ENCODE measurements around the gene FKBP10. TPM values are rescaled to one million over a fixed set of nuclear protein-coding genes. Genes with fewer than 3 reads are reported as not detected.
A peak's percentile ranks its signal among the peaks of the same experiment; 100 is the strongest.

Gene FKBP10
- total RNA-seq, 1 donor from 2014 or later, result 10.2 TPM

DNA sequence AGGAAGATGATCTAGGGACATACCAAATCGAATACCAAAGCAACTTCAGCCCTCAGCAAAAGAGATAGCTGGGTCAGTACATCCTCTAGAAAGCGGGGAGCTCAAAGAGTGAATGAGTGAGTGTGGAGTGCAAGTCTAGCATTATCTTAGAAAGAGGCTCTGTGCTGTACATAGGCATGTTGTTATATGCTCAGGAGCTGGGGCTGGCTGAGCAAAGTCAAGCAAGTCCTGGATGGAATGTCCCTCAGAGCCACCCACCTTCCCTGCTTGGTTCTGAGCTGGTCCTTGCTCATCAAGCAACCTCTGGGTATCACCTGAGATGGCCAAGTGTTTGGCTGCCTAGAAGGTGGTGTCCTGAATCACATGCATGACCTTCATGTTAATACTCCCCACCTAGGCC is 57.3 kb downstream of the FKBP10 start:
- ATAC-seq (no peak), DNase-seq (no peak)
- intact Hi-C loops (cut with micrococcal nuclease), result no loop called here

- ATAC-seq (peak; percentile 44), DNase-seq (no peak)
- intact Hi-C loops (cut with micrococcal nuclease), result no loop called here
These were observed 57.8 kb downstream of the FKBP10 start for GRCh38 chr17:41870627-41871026.

GRCh38 chr17:41871789-41872188 is 59.0 kb downstream of the FKBP10 start:
- no peak for DNase-seq
- intact Hi-C loops (cut with micrococcal nuclease), result no loop called here
- no peak for ATAC-seq

Other genes starting within 250 kb of the FKBP10 start
- gene KRT9, start 240.9 kb upstream of the FKBP10 start, total RNA-seq, result not detected
- gene KRT14, start 226.1 kb upstream of the FKBP10 start, total RNA-seq, result not detected
- gene KRT16, start 200.2 kb upstream of the FKBP10 start, total RNA-seq, result not detected
- not detected for gene KRT17, start 188.4 kb upstream of the FKBP10 start, total RNA-seq
- gene EIF1, start 124.1 kb upstream of the FKBP10 start, total RNA-seq, result 1,209 TPM
- not detected for gene GAST, start 100.7 kb upstream of the FKBP10 start, total RNA-seq
- gene HAP1, start 78.4 kb upstream of the FKBP10 start, total RNA-seq, result not detected
- 217 TPM for gene JUP, start 26.3 kb upstream of the FKBP10 start, total RNA-seq
- 7.0 TPM for gene P3H4, start 1.1 kb upstream of the FKBP10 start, total RNA-seq
- 19.3 TPM for gene NT5C3B, start 23.2 kb downstream of the FKBP10 start, total RNA-seq
- gene KLHL10, start 24.8 kb downstream of the FKBP10 start, total RNA-seq, result 0.12 TPM
- 3.5 TPM for gene KLHL11, start 52.4 kb downstream of the FKBP10 start, total RNA-seq
- 24.5 TPM for gene ACLY, start 105.9 kb downstream of the FKBP10 start, total RNA-seq
- gene ODAD4, start 117.6 kb downstream of the FKBP10 start, total RNA-seq, result 0.52 TPM
- 28.6 TPM for gene CNP, start 153.8 kb downstream of the FKBP10 start, total RNA-seq
- gene DNAJC7, start 204.4 kb downstream of the FKBP10 start, total RNA-seq, result 76.6 TPM
- 44.8 TPM for gene NKIRAS2, start 207.1 kb downstream of the FKBP10 start, total RNA-seq
- gene C17orf113, start 237.6 kb downstream of the FKBP10 start, total RNA-seq, result 0.52 TPM